Gastrocnemius medialis (tissue), 4 donors: ENCODE data around the gene KCNE1.

Experiments
- POLR2A ChIP-seq, 2 donors: fragments of 450-650 bp; IDR thresholded peaks; one replicate each; pipeline ENCODE4 v1.6.1; 2017; ENCODE audit warnings: antibody characterized with exemption in 2 of 2, mild to moderate bottlenecking in 2 of 2, moderate library complexity in 2 of 2
- TF ChIP-seq, protein P1 (sequence below), 5 experiments: fragments of 450-650 bp in 3 of 5; fragments of 200-600 bp in 2 of 5; sonication (generic) in 2 of 5; IDR thresholded peaks in 4 of 5; conservative IDR thresholded peaks in 1 of 5; 1 replicate in 4 of 5; 2 replicates in 1 of 5; pipeline ENCODE4 v1.5.1; 2016 to 2019; ENCODE audit warnings: antibody characterized with exemption in 5 of 5, mild to moderate bottlenecking in 3 of 5, moderate library complexity in 3 of 5

DNA sequence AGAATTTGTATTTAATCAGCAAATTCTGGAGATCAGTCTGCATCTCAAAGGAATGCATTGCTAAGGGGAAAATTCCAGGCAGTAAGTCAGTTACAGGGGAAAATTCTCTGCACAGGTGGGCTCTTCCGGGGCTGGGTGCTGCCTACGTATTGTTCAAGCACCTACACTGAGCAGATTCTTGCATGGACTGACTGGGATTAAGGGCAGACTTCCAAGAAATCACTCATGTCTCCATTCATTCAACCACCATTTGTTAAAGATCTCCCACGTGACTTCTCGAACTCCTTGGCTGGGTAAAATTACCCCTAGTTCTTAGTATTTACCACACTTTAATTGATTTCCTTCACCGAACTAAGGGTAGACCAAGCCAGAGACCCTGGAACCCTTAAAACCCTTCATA, 28.2 kb upstream of the KCNE1 start:
- TF ChIP-seq, protein P1, sequence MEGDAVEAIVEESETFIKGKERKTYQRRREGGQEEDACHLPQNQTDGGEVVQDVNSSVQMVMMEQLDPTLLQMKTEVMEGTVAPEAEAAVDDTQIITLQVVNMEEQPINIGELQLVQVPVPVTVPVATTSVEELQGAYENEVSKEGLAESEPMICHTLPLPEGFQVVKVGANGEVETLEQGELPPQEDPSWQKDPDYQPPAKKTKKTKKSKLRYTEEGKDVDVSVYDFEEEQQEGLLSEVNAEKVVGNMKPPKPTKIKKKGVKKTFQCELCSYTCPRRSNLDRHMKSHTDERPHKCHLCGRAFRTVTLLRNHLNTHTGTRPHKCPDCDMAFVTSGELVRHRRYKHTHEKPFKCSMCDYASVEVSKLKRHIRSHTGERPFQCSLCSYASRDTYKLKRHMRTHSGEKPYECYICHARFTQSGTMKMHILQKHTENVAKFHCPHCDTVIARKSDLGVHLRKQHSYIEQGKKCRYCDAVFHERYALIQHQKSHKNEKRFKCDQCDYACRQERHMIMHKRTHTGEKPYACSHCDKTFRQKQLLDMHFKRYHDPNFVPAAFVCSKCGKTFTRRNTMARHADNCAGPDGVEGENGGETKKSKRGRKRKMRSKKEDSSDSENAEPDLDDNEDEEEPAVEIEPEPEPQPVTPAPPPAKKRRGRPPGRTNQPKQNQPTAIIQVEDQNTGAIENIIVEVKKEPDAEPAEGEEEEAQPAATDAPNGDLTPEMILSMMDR (IDR thresholded peaks at IDR 0.05 in 4 of 5, conservative IDR thresholded peaks at IDR 0.05 in 1 of 5) = no peak
- no peak for TF ChIP-seq POLR2A (IDR thresholded peaks at IDR 0.05)
